OCI-LY1 (cell line): ENCODE data around the gene SUSD6.

Experiments
- H2AFZ ChIP-seq: fragments of 200-600 bp; sonication (generic), shearing (Covaris generic); 2 replicates; pipeline ENCODE4 v1.6.0; 2014; ENCODE audit warnings: antibody characterized with exemption, mild to moderate bottlenecking, low read length
- H3F3A ChIP-seq: fragments of 200-600 bp; sonication (generic), shearing (Covaris generic); 2 replicates; pipeline ENCODE4 v1.6.0; 2014; ENCODE audit warnings: mild to moderate bottlenecking, antibody characterized with exemption, low read length, moderate library complexity; ENCODE audit not compliant: insufficient read depth
- H3K27ac ChIP-seq: fragments of 200-600 bp; sonication (generic); 2 replicates; pipeline ENCODE4 v1.5.1; 2014; ENCODE audit warnings: low read length, mixed run types, mild to moderate bottlenecking, low read depth; ENCODE audit not compliant: poor library complexity, severe bottlenecking
- H3K27me3 ChIP-seq: fragments of 200-600 bp; sonication (generic); 2 replicates; pipeline ENCODE4 v1.6.0; 2014; ENCODE audit warnings: antibody characterized with exemption, mild to moderate bottlenecking, low read length, moderate library complexity; ENCODE audit not compliant: insufficient read depth
- H3K36me3 ChIP-seq: fragments of 200-600 bp; sonication (generic); 2 replicates; pipeline ENCODE4 v1.6.1; 2014; ENCODE audit warnings: mild to moderate bottlenecking, antibody characterized with exemption, low read length, moderate library complexity, mixed read lengths; ENCODE audit not compliant: insufficient read depth
- H3K4me1 ChIP-seq: fragments of 200-600 bp; sonication (generic); 2 replicates; pipeline ENCODE4 v1.5.1; 2014; ENCODE audit warnings: mild to moderate bottlenecking, low read length, moderate library complexity; ENCODE audit not compliant: insufficient read depth, severe bottlenecking
- H3K4me2 ChIP-seq: fragments of 200-600 bp; sonication (generic), shearing (Covaris generic); 2 replicates; pipeline ENCODE4 v1.6.1; 2014; ENCODE audit warnings: low read length
- H3K4me3 ChIP-seq: fragments of 200-600 bp; sonication (generic); 2 replicates; pipeline ENCODE4 v1.5.1; 2014; ENCODE audit warnings: low read length, low read depth, mild to moderate bottlenecking, mixed read lengths; ENCODE audit not compliant: poor library complexity, severe bottlenecking
- H3K79me2 ChIP-seq: fragments of 200-600 bp; shearing (Covaris generic); 2 replicates; pipeline ENCODE4 v1.6.1; 2016; ENCODE audit warnings: mixed run types, low read length, mixed read lengths; ENCODE audit not compliant: insufficient read depth
- H3K9ac ChIP-seq: fragments of 200-600 bp; sonication (generic), shearing (Covaris generic); 2 replicates; pipeline ENCODE4 v1.6.1; 2014; ENCODE audit warnings: mild to moderate bottlenecking, low read length, mixed read lengths
- H3K9me2 ChIP-seq: fragments of 200-600 bp; sonication (generic), shearing (Covaris generic); 2 replicates; pipeline ENCODE4 v1.6.1; 2014; ENCODE audit warnings: low read depth, mild to moderate bottlenecking, low read length, mixed read lengths
- H3K9me3 ChIP-seq: fragments of 200-600 bp; shearing (Covaris generic); 2 replicates; pipeline ENCODE4 v1.6.1; 2014; ENCODE audit warnings: low read length, mixed read lengths
- H4K20me1 ChIP-seq: fragments of 200-600 bp; sonication (generic), shearing (Covaris generic); 2 replicates; pipeline ENCODE4 v1.6.0; 2016; ENCODE audit warnings: mild to moderate bottlenecking, low read length; ENCODE audit not compliant: insufficient read depth
- CTCF ChIP-seq: fragments of 200-600 bp; sonication (generic), shearing (Covaris generic); IDR thresholded peaks from 2 replicates; pipeline ENCODE4 v1.5.1; 2017; ENCODE audit warnings: mild to moderate bottlenecking, antibody characterized with exemption, low read length, moderate library complexity, mixed read lengths
- EZH2 ChIP-seq: fragments of 200-600 bp; sonication (generic), shearing (Covaris generic); IDR thresholded peaks from 2 replicates; pipeline ENCODE4 v1.8.0; 2017; ENCODE audit warnings: borderline replicate concordance, mixed run types, mild to moderate bottlenecking, antibody characterized with exemption, low read length, moderate library complexity, mixed read lengths

Gene SUSD6

GRCh38 chr14:69763761-69764510 lies 152.5 kb downstream of the SUSD6 start:
- Histone ChIP-seq H3K9me3 (no peaks in the 10 kb centered on the region), H3K36me3 (peaks cover 17% of the 10 kb centered on the region), H3K4me1 (peaks cover 20% of the 10 kb centered on the region), H3F3A (no peaks in the 10 kb centered on the region), H2AFZ (no peak overlapping the region), H3K27ac (no peak overlapping the region), H3K4me3 (no peak overlapping the region), H3K27me3 (no peaks in the 10 kb centered on the region), H3K9me2 (no peaks in the 10 kb centered on the region), H3K4me2 (no peak overlapping the region), H3K9ac (no peak overlapping the region), H3K79me2 (peaks cover 12% of the 10 kb centered on the region), H4K20me1 (peaks cover 5% of the 10 kb centered on the region; the same call in 1 of the 2 replicates)
- TF ChIP-seq CTCF, result no peak
- no peak for TF ChIP-seq EZH2
